ENCODE data around the gene ATP6V0B. TPM values are rescaled to one million over a fixed set of nuclear protein-coding genes. Genes with fewer than 3 reads are reported as not detected.

Gene ATP6V0B
- total RNA-seq, 4 donors from 2014 or later, result 29.2 to 203 (median 97.9) TPM

DNA sequence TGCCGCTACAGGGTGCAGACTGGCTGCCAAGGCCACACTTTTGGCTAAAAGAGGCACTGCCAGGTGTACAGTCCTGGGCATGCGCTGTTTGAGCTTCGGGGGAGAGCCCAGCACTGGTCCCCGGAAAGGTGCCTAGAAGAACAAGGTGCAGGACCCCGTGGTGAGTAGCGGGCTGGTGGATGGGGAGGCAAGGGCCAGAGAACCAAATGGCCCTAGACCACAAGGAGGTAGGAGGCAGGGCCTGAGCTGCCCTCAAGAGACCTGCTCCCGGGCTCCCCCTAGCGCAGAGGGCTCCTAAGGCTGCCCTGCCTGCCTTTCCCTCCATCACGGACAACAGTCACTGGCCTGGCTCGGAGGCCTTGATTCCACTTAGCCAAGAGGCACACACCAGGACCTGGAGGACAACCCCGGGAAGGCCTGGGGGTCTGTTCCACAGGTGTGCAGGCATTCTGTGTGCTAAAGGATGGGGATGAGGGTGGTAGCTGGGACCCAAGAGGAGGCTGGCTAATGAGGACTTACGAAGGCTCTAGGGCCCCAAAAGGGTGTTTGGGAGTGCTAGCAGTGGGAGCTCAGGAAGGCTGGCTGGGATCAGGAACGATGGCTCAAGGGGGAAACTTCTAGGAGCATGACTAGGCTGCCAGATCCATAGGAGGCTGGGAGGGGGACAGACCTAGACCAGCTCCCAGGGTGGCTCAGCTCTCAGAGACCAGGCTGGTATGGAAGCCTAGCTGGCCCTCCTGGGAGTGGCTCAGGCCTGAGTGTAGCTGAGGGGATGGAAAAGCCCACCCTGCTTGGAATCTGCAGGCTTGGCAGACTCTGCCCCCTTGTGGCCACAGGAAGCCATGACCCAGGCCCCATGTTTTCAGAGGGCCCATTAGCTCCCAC, 40.4 kb upstream of the ATP6V0B start:
- H3K27me3 ChIP-seq, result peaks cover 13% of the 10 kb centered on the region
- TF ChIP-seq CTCF (IDR thresholded peaks at IDR 0.05) (peak; percentile 85 to 92 (median 88)), POLR2A (IDR thresholded peaks at IDR 0.05) (no peak), EP300 (IDR thresholded peaks at IDR 0.05; ENCODE audit: low read depth) (no peak), POLR2AphosphoS5 (IDR thresholded peaks at IDR 0.05) (no peak)
- H3K27ac ChIP-seq, result peak overlapping the region in 2 of 4 donors; percentile 80 to 84
- peak; percentile 82 for DNase-seq
- intact Hi-C loops (cut with DNase I; ENCODE audit: low total_unique reads) (no loop called here), in situ Hi-C loops (cut with MboI; ENCODE audit: low pct_ligation_motif_present in 1 of 4, low pct_unique_long_range_greater_than_20kb in 1 of 4, low sequenced_read_pairs in 3 of 4) (loop anchor here (5.0 to 25.0 kb wide), 5 partner anchors 160 to 397 kb away; partner anchors contain the start of gene PTPRF (in 1 of the 4))
- no peaks in the 10 kb centered on the region for H3K9me3 ChIP-seq
- WGBS, 2 donors (ENCODE audit: low coverage in 1 of 2), result 27% methylated on average over 13 of the region's 13 CpGs; no CpG with 5 or more reads in 1 of the 2 donors
- peaks cover 19 to 39% (median 32%) of the 10 kb centered on the region in 4 donors for H3K4me1 ChIP-seq
- H3K36me3 ChIP-seq, result no peaks in the 10 kb centered on the region
- H3K4me3 ChIP-seq, result peak overlapping the region in 2 of 4 donors; percentile 24 to 26

DNA sequence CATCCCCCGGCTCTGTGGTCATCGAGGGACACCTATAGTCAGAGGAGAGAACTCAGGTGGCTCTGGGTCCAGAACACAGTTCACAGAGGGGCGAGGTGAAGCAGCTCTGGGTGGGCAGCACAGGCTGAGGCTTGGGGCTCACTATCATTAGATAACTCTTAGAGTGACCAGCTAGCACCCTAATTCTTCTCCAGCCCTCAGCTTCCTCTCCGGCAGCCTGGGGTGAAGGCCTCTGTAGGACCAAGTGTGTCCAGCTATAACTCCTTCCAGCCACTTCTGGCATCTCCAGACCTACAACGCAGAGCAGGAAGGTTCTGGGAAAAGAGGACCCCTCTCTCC, 39.8 kb upstream of the ATP6V0B start:
- H3K4me1 ChIP-seq, result peaks cover 19 to 39% (median 32%) of the 10 kb centered on the region in 4 donors
- intact Hi-C loops (cut with DNase I; ENCODE audit: low total_unique reads), result no loop called here
- DNase-seq, result no peak
- 48% methylated on average over 5 of the region's 5 CpGs; no CpG with 5 or more reads in 1 of the 2 donors for WGBS, 2 donors (ENCODE audit: low coverage in 1 of 2)
- TF ChIP-seq POLR2AphosphoS5 (IDR thresholded peaks at IDR 0.05), result no peak
- no peak for TF ChIP-seq EP300 (IDR thresholded peaks at IDR 0.05; ENCODE audit: low read depth)
- TF ChIP-seq POLR2A (IDR thresholded peaks at IDR 0.05), result no peak
- TF ChIP-seq CTCF (IDR thresholded peaks at IDR 0.05), result no peak
- peak overlapping the region in 3 of 4 donors; percentile 80 to 84 (median 80) for H3K27ac ChIP-seq
- no peaks in the 10 kb centered on the region for H3K9me3 ChIP-seq
- in situ Hi-C loops (cut with MboI; ENCODE audit: low pct_ligation_motif_present in 1 of 4, low pct_unique_long_range_greater_than_20kb in 1 of 4, low sequenced_read_pairs in 3 of 4), result loop anchor here (5.0 to 25.0 kb wide), 5 partner anchors 160 to 398 kb away; partner anchors contain the start of gene PTPRF (in 1 of the 4)
- H3K4me3 ChIP-seq, result no peak overlapping the region
- H3K27me3 ChIP-seq, result peaks cover 13% of the 10 kb centered on the region
- no peaks in the 10 kb centered on the region for H3K36me3 ChIP-seq

GRCh38 chr1:43935711-43936427, 38.9 kb upstream of the ATP6V0B start:
- Histone ChIP-seq H3K4me1 (peaks cover 19 to 39% (median 32%) of the 10 kb centered on the region in 4 donors), H3K4me3 (peak overlapping the region; percentile 40 to 70 (median 51)), H3K9me3 (no peaks in the 10 kb centered on the region), H3K36me3 (no peaks in the 10 kb centered on the region), H3K27ac (peak overlapping the region in 3 of 4 donors; percentile 80 to 84 (median 80)), H3K27me3 (peaks cover 13% of the 10 kb centered on the region)
- WGBS, 2 donors (ENCODE audit: low coverage in 1 of 2), result 30% methylated on average over 18 of the region's 48 CpGs; no CpG with 5 or more reads in 1 of the 2 donors
- TF ChIP-seq POLR2AphosphoS5 (IDR thresholded peaks at IDR 0.05), result peak; percentile 20 to 64 (median 51)
- no peak for TF ChIP-seq EP300 (IDR thresholded peaks at IDR 0.05; ENCODE audit: low read depth)
- TF ChIP-seq CTCF (IDR thresholded peaks at IDR 0.05), result no peak
- TF ChIP-seq POLR2A (IDR thresholded peaks at IDR 0.05), result peak; percentile 59
- in situ Hi-C loops (cut with MboI; ENCODE audit: low pct_ligation_motif_present in 1 of 4, low pct_unique_long_range_greater_than_20kb in 1 of 4, low sequenced_read_pairs in 3 of 4), result loop anchor here in 3 of 4 donors (10.0 to 25.0 kb wide), 4 partner anchors 161 to 399 kb away; partner anchors contain the start of gene PTPRF (in 1 of the 3)
- intact Hi-C loops (cut with DNase I; ENCODE audit: low total_unique reads), result no loop called here
- DNase-seq, result peak; percentile 75
